Stimulated activated naive B cell treated with anti-CD40 and anti-IgM and Interleukin-4, amounts not matched to agents 10 μg/mL and 1 μg/mL and 100 μg/mL, for 72 hours (primary cell): ENCODE measurements around the gene CHSY3.

Source experiments
- ATAC-seq, 2 donors: fragments of 150-1000 bp; cut with Tn5 transposase; replicated peaks; 2 replicates each; pipeline ENCODE4 v1.10.0; 2021; ENCODE audit warnings: moderate library complexity in 1 of 2
- DNase-seq: peaks from one replicate; pipeline ENCODE4 v3.0.0; 2021
- H3K27ac Mint-ChIP-seq: one replicate; pipeline ENCODE4 v1.8.0; 2022; ENCODE audit warnings: mild to moderate bottlenecking, mixed read lengths
- H3K27me3 Mint-ChIP-seq, 2 donors: one replicate each; pipeline ENCODE4 v1.8.0; 2022; ENCODE audit warnings: mixed read lengths in 2 of 2
- H3K36me3 Mint-ChIP-seq, 2 donors: one replicate each; pipeline ENCODE4 v1.8.0; 2022; ENCODE audit warnings: mixed read lengths in 2 of 2, mild to moderate bottlenecking in 1 of 2
- H3K4me1 Mint-ChIP-seq, 2 donors: one replicate each; pipeline ENCODE4 v1.8.0; 2022; ENCODE audit warnings: mixed read lengths in 2 of 2, mild to moderate bottlenecking in 1 of 2
- H3K4me3 Mint-ChIP-seq, 2 donors: one replicate each; pipeline ENCODE4 v1.8.0; 2022; ENCODE audit warnings: mild to moderate bottlenecking in 2 of 2, mixed read lengths in 2 of 2, moderate library complexity in 1 of 2
- H3K9me3 Mint-ChIP-seq, 2 donors: one replicate each; pipeline ENCODE4 v1.8.0; 2022; ENCODE audit warnings: mixed read lengths in 2 of 2, mild to moderate bottlenecking in 1 of 2

The CHSY3 gene

DNA sequence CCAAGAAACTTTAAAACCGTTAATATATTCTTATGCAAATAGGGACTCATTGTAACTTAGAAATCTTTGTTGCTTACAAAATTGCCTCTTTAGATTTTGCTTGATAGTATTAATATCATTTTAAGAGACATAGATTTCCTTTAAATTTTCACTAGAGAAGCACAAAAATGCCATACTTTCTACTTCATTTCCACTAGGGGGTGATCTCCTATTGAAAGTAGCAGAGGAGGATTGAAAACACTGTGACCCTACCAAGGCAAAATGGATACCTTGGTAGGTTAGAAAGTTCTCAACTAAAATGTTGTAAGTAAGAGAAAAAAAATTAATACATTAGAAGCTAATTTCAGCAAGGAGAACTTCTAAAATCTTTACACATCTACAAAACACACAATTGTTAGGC is 204.9 kb downstream of the CHSY3 start:
- no peaks in the 10 kb centered on the region for H3K36me3 Mint-ChIP-seq
- DNase-seq: no peak
- ATAC-seq: peak; percentile 49 to 64
- no peaks in the 10 kb centered on the region for H3K4me1 Mint-ChIP-seq
- H3K9me3 Mint-ChIP-seq: no peaks in the 10 kb centered on the region
- no peaks in the 10 kb centered on the region for H3K27me3 Mint-ChIP-seq
- H3K4me3 Mint-ChIP-seq: no peak overlapping the region
- H3K27ac Mint-ChIP-seq: no peak overlapping the region

DNA sequence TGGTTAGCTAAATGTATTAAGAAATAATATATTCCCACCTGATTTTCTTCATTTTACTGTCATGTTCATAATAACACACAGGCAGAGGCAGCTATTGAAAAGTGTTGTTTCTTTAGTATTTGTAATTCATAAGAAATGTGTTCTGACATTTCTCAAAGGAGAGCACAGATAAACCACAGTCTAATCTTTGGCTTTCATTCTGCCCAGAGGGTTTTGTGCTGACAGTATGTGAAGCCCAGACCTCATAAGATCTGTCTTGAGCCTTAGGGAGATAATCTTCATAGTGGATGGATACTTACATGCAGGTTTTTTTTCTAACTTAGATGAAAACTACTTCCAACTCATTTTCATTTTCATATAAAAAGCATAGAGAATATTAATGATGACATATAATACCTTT is 206.1 kb downstream of the CHSY3 start:
- Mint-ChIP-seq H3K27ac (no peak overlapping the region), H3K27me3 (no peaks in the 10 kb centered on the region), H3K4me1 (no peaks in the 10 kb centered on the region), H3K9me3 (no peaks in the 10 kb centered on the region), H3K4me3 (no peak overlapping the region), H3K36me3 (no peaks in the 10 kb centered on the region)
- no peak for DNase-seq
- ATAC-seq: no peak

DNA sequence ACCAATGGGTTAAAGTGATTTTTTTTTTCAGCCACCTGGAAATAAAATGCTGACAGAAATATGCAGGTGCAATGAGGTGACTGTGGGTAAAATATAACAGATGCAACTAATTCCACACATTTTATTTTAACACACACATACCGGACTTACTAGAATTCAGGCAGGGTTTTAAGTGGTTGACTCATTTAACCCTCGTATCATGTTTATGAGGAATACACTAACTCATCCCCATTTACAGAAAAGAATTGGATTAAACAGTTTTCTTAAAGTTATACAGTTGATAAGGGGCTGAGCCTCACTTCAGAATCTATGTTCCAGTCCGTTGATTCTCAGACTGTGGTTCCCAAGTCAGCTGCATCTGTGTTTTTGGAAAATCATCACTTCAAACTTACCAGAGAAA is 207.5 kb downstream of the CHSY3 start:
- Mint-ChIP-seq H3K4me3 (no peak overlapping the region), H3K36me3 (no peaks in the 10 kb centered on the region), H3K27ac (no peak overlapping the region), H3K9me3 (no peaks in the 10 kb centered on the region), H3K27me3 (no peaks in the 10 kb centered on the region), H3K4me1 (no peaks in the 10 kb centered on the region)
- ATAC-seq (no peak), DNase-seq (no peak)

DNA sequence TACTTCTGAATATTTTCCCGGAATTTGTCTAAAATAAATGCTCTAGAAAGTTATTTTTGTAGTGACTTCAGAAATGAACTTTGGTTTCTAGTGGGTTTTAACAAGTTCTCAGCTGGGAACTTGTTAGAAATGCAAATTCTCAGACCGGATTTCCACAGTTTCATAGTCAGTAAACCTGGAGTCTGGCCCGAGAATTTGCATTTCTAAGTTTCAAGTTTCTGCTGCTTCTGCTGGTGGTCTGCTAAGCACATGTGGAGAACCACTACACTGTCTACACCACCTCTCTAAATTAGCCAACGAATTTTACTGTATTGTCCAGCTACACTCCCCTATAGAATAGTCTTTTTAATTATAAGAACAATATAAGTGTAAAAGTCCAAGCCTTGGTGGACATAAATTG is 208.0 kb downstream of the CHSY3 start:
- ATAC-seq (no peak), DNase-seq (no peak)
- H3K4me3 Mint-ChIP-seq: no peak overlapping the region
- no peaks in the 10 kb centered on the region for H3K36me3 Mint-ChIP-seq
- H3K27ac Mint-ChIP-seq: no peak overlapping the region
- H3K4me1 Mint-ChIP-seq: no peaks in the 10 kb centered on the region
- H3K9me3 Mint-ChIP-seq: no peaks in the 10 kb centered on the region
- H3K27me3 Mint-ChIP-seq: no peaks in the 10 kb centered on the region

DNA sequence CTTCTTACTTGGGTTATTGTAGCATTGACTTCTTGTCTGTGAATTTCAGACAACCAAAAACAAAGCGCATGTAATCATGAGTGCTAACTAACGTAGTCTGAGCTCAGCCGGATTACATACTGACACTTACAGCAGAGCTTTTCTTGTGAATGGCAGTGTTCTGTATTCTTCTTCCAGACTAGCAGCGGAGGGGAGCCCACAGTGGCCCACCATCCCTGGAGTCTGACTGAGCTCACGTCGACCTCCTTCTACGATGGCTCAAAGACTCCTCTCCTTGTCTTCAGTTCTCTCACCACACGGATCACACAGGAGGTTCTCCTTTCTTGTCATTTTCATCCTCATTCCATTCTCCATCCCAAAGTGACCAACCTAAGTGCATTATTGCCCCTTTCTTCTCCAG is 211.4 kb downstream of the CHSY3 start:
- H3K27me3 Mint-ChIP-seq: peaks cover 0 to 4% of the 10 kb centered on the region in 2 donors
- no peaks in the 10 kb centered on the region for H3K36me3 Mint-ChIP-seq
- no peaks in the 10 kb centered on the region for H3K4me1 Mint-ChIP-seq
- no peak overlapping the region for H3K27ac Mint-ChIP-seq
- H3K9me3 Mint-ChIP-seq: no peaks in the 10 kb centered on the region
- ATAC-seq: no peak
- no peak for DNase-seq
- no peak overlapping the region for H3K4me3 Mint-ChIP-seq

DNA sequence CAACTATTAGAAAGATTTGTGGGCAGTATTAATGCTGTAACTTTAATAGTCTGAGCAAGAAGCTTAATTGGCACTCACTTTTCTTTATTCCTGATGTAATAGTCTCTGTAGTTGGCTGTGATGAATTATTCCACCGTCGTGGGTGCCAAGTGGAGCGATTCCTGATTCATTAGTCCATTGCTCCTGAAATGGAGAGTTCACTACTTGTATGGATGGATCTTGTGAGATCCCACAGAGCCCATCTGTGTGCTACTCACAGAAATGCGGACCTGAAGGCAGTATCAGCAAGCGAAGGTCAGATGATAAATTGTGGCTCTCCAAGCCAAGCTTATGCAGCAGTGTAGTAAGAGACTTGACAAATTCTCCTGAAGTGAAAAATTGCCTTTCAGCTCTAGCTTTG is 212.2 kb downstream of the CHSY3 start:
- DNase-seq (no peak), ATAC-seq (no peak)
- no peaks in the 10 kb centered on the region for H3K9me3 Mint-ChIP-seq
- H3K27ac Mint-ChIP-seq: no peak overlapping the region
- H3K36me3 Mint-ChIP-seq: no peaks in the 10 kb centered on the region
- no peak overlapping the region for H3K4me3 Mint-ChIP-seq
- H3K27me3 Mint-ChIP-seq: peaks cover 0 to 4% of the 10 kb centered on the region in 2 donors
- no peaks in the 10 kb centered on the region for H3K4me1 Mint-ChIP-seq

DNA sequence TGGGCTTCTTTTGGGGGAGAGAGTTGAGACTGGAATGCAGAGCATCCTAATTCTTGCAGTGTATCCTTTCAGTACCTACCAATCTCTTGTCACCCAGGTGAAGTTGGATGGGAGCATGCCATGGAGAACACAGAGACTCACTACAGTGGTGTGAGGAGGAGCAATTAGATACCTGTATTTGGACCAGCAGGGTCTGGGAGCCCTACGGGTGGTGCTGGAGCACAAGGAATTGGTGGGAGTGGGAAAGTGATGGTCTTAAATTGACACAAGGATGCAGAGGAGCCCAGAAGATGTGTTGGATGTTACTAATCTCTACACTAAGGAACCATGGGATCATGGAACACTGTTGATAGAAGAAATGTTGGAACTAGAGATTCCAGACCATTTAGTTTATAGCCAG is 212.7 kb downstream of the CHSY3 start:
- H3K4me3 Mint-ChIP-seq: no peak overlapping the region
- no peak for ATAC-seq
- H3K27me3 Mint-ChIP-seq: peaks cover 0 to 4% of the 10 kb centered on the region in 2 donors
- H3K4me1 Mint-ChIP-seq: no peaks in the 10 kb centered on the region
- no peak for DNase-seq
- H3K27ac Mint-ChIP-seq: no peak overlapping the region
- no peaks in the 10 kb centered on the region for H3K9me3 Mint-ChIP-seq
- H3K36me3 Mint-ChIP-seq: no peaks in the 10 kb centered on the region

DNA sequence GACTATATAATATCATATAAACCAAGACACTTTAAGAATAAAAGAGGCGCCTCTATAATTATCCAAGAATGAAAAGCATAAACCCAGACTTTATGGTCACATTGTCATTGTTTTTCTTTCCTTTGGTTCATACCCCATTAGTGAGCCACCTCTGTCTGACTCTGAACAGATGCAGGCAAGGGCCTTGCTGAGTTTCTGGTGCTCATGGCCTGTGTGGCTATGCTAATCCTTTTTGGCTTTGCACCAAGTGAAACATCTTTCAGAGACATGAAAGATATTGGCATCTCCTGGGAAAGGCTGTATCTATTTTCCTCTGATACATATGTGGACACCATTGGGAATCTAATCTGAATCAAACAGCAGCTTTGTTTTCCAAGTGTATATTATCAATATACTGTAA is 222.5 kb downstream of the CHSY3 start:
- no peaks in the 10 kb centered on the region for H3K9me3 Mint-ChIP-seq
- no peaks in the 10 kb centered on the region for H3K27me3 Mint-ChIP-seq
- no peaks in the 10 kb centered on the region for H3K36me3 Mint-ChIP-seq
- H3K27ac Mint-ChIP-seq: no peak overlapping the region
- no peak overlapping the region for H3K4me3 Mint-ChIP-seq
- no peaks in the 10 kb centered on the region for H3K4me1 Mint-ChIP-seq
- DNase-seq (no peak), ATAC-seq (no peak)

DNA sequence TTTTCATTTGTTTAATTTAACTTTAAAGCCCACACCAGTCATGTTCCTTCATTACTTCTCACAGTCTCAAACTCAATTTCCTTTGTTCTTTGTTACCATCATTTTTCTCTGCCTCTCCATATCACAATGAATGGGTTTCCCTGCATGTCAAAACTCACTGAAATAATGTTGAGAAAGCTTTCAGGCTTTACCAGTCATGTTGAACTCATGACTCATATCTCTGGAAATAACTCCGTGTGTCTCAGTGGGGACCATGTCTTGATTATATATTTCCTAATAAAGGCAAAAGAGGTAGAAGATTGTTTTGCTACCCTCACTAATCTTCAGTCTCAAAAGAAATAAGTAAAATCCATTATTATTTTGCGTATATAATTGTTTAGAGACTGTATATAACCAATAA is 231.2 kb downstream of the CHSY3 start:
- H3K4me1 Mint-ChIP-seq: no peaks in the 10 kb centered on the region
- ATAC-seq: no peak
- no peak overlapping the region for H3K4me3 Mint-ChIP-seq

DNA sequence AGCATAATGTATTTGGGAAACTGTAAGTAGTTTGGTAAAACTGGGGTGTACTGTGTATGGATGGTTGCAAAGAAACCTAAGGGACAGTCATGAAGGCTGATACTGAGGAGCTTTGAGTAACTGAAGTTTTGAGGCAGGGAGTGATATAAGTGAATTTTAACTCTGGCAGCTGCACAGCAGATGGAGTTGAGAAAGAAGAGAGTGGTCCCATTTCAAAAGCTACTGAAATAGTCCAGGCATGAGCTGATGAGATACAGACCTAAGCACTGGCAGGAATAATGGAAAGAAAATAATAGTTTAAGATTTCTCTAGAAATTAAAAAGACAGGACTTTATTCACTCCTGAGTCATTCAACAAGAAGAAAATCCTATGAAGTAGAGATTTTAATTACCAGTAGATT is 232.0 kb downstream of the CHSY3 start:
- ATAC-seq: no peak
- no peak for DNase-seq
- peaks cover 0 to 2% of the 10 kb centered on the region in 2 donors for H3K9me3 Mint-ChIP-seq
- peaks cover 0 to 1% of the 10 kb centered on the region in 2 donors for H3K27me3 Mint-ChIP-seq
- no peak overlapping the region for H3K4me3 Mint-ChIP-seq
- no peak overlapping the region for H3K27ac Mint-ChIP-seq
- H3K36me3 Mint-ChIP-seq: no peaks in the 10 kb centered on the region
- no peaks in the 10 kb centered on the region for H3K4me1 Mint-ChIP-seq

More for the DNA sequence above, 231.2 kb downstream of the CHSY3 start:
- no peak for DNase-seq
- peaks cover 0 to 2% of the 10 kb centered on the region in 2 donors for H3K9me3 Mint-ChIP-seq
- no peak overlapping the region for H3K27ac Mint-ChIP-seq
- H3K36me3 Mint-ChIP-seq: no peaks in the 10 kb centered on the region
- H3K27me3 Mint-ChIP-seq: no peaks in the 10 kb centered on the region

DNA sequence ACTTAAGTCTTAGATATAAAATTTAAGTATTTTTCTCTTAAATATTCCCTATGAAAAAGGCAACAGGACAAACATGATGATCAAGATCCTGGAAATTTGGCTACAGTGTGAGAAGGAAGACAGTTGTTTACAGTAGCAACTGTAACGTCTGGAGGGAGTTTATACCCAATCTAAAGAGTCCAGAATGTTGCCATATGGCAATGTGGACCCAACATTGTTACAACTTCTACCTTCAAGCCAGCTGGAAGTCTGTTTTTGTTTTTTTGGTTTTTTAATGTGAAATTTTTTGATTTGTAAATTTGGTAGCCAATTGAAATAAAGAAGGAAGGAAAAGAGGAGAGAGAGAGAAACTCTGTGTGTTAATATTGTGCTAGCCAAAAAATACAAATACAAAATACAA is 233.4 kb downstream of the CHSY3 start:
- H3K36me3 Mint-ChIP-seq: no peaks in the 10 kb centered on the region

DNA sequence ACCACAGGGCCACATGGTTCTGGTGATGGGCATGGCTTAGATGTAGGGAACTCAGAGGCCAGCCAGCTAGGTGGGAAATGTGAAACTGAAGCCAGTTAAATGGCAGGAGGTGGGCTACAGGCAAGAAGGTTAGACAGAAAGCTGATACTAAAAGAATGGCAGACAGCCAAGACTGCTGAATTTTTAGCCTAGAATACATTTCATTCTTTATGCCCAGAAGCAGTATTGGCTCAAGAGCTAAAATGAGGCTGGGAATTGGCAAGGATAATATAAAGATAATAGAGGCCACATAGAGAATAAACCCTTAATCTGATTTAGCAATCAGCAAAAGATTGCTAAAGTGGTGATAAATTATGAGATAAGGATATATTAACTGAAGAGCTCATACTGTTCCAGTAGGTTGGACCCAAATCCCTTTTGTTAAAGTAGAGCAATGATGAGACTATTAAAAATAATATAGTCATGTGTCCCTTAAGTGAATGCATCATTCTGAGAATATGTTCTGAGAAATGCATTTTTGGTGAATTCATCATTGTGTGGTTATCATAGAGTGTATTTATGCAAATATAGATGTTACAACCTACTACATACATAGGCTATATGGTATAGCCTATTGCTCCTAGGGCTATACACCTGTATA is 234.3 kb downstream of the CHSY3 start:
- H3K9me3 Mint-ChIP-seq: peaks cover 0 to 2% of the 10 kb centered on the region in 2 donors
- ATAC-seq (no peak), DNase-seq (no peak)
- H3K27me3 Mint-ChIP-seq: peaks cover 0 to 4% of the 10 kb centered on the region in 2 donors
- no peaks in the 10 kb centered on the region for H3K36me3 Mint-ChIP-seq
- no peak overlapping the region for H3K27ac Mint-ChIP-seq
- no peak overlapping the region for H3K4me3 Mint-ChIP-seq
- no peaks in the 10 kb centered on the region for H3K4me1 Mint-ChIP-seq

More for the DNA sequence above, 233.4 kb downstream of the CHSY3 start:
- Mint-ChIP-seq H3K9me3 (peaks cover 0 to 2% of the 10 kb centered on the region in 2 donors), H3K27me3 (peaks cover 0 to 4% of the 10 kb centered on the region in 2 donors), H3K27ac (no peak overlapping the region), H3K4me3 (no peak overlapping the region), H3K4me1 (no peaks in the 10 kb centered on the region)
- no peak for ATAC-seq
- DNase-seq: no peak

DNA sequence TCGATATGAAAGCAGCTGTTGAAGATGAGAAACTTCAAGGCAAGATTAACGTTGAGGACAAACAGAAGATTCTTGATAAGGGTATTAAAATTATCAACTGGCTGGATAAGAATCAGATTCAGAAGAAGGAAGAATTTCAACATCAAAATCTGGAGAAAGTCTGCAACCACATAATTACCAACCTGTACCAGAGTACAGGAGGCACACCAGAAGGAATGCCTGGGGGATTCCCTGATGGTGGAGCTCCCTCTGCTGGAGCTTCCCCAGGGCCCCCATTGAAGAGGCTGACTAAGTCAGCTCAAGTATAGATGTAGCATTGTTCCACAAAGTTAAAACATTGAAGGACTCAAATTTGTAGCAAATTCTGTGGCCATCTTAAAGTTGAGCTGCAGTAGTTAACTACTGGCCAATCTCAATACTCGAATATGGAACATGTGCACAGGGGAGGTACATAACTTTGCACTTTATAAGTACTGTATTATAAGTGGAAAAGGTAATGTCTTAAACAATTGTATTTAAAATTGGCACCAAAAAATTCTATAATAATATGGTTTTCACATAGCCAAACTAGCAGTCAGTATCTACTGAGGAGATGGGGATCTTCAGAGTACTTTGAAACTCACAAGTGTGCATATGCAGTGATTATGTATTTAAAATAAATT is 237.5 kb downstream of the CHSY3 start:
- no peak for ATAC-seq
- Mint-ChIP-seq H3K4me1 (no peaks in the 10 kb centered on the region), H3K36me3 (no peaks in the 10 kb centered on the region), H3K4me3 (no peak overlapping the region), H3K27ac (no peak overlapping the region), H3K9me3 (peaks cover 4 to 5% of the 10 kb centered on the region in 2 donors), H3K27me3 (peaks cover 0 to 8% of the 10 kb centered on the region in 2 donors)
- DNase-seq: no peak

DNA sequence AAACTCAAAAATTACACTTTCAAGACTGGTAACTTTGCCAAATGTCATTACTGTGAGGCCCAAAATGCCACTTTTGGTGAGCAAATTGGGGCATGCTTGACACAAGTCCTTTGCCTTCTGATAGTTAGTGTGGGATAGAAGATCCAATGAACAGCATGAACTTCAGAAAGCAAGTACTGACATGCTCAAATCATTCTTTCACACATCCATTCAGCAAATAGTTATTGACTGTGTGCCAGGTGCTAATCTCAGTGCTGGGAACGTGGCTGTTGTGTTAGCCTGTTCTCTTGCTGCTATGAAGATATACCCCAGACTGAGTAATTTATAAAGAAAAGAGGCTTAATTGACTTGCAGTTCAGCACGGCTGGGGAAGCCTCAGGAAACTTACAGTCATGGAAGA is 247.0 kb downstream of the CHSY3 start:
- no peak for DNase-seq
- H3K36me3 Mint-ChIP-seq: no peaks in the 10 kb centered on the region
- H3K9me3 Mint-ChIP-seq: peaks cover 1 to 2% of the 10 kb centered on the region in 2 donors
- no peak overlapping the region for H3K4me3 Mint-ChIP-seq
- H3K27ac Mint-ChIP-seq: no peak overlapping the region
- H3K4me1 Mint-ChIP-seq: no peaks in the 10 kb centered on the region
- no peak for ATAC-seq
- H3K27me3 Mint-ChIP-seq: peaks cover 0 to 1% of the 10 kb centered on the region in 2 donors

DNA sequence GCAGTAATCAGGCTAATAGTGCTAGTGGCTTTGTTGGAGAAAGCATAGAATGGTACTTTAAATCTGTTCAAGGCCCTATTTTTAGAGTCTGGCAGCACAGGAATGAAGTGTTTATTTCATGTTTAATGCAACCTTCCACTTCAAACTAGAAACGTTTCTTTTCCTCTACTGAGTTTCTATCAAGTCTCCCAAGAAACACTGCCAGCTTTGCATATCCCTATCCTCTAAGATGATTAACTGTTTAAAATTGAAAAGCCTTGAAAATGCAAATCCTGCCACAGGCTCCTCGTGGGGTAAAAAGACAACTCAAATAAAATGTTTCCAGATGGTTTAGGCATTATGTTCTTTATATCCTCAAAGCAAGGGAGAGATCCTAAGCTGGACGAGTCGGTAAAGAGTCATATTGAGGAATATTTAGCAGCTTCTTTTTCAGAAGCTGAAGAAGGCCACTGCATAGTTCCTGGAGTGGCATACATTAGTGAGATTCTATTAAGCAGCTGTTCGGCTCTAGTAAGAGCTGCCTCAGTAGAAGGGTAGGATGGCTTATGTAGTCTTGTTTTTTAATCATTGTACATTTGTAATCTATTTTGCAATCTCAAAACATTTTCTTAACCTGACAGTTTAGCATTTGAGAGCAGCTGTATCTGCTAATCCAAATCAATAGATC is 251.2 kb downstream of the CHSY3 start:
- Mint-ChIP-seq H3K36me3 (no peaks in the 10 kb centered on the region), H3K4me1 (no peaks in the 10 kb centered on the region)
- no peak for DNase-seq

More for the DNA sequence above, 251.2 kb downstream of the CHSY3 start:
- H3K27me3 Mint-ChIP-seq: no peaks in the 10 kb centered on the region
- ATAC-seq: no peak
- no peaks in the 10 kb centered on the region for H3K9me3 Mint-ChIP-seq
- no peak overlapping the region for H3K4me3 Mint-ChIP-seq
- H3K27ac Mint-ChIP-seq: no peak overlapping the region
